H1 (cell line): ENCODE data around the gene SLX4IP. TPM values are rescaled to one million over a fixed set of nuclear protein-coding genes. Genes with fewer than 3 reads are reported as not detected.

ENCODE experiments used
- CTCF ChIA-PET: fragments of 300-600 bp; sonication (Branson Sonifier 250); formaldehyde crosslinking; loops from one replicate; lab custom pipeline; 2021; ENCODE audit not compliant: partially characterized antibody; lab: Charles Lee
- POLR2A ChIA-PET: fragments of 300-600 bp; sonication (Branson Sonifier 250); formaldehyde crosslinking; loops from one replicate; lab custom pipeline; 2021; ENCODE audit warnings: inconsistent platforms; ENCODE audit not compliant: partially characterized antibody; lab: Charles Lee
- DNase-seq, 2 experiments: peaks; one replicate each; pipeline versions ENCODE4 v3.0.0 to v3.0.0-alpha.2; 2010 to 2022; ENCODE audit warnings: low spot score in 2 of 2, low read depth in 1 of 2, mixed read lengths in 1 of 2
- FAIRE-seq: peaks from 2 replicates; lab custom pipeline; 2011; peaks lifted over from hg19 to GRCh38; lab: Jason Lieb, UNC
- H2AFZ ChIP-seq: 2 replicates; pipeline ENCODE4 v1.8.1; 2012; ENCODE audit warnings: low read length, inconsistent platforms
- H2AK5ac ChIP-seq: 2 replicates; pipeline ENCODE4 v1.6.1; 2013; ENCODE audit warnings: low read depth, low read length
- H2BK120ac ChIP-seq: replicated peaks from 2 replicates; pipeline ENCODE3; 2013; ENCODE audit warnings: low read depth, low read length, inconsistent platforms
- H2BK12ac ChIP-seq: 2 replicates; pipeline ENCODE4 v1.6.1; 2013; ENCODE audit warnings: low read depth, low read length
- H2BK15ac ChIP-seq: 2 replicates; pipeline ENCODE4 v1.6.1; 2013; ENCODE audit warnings: low read length
- H2BK20ac ChIP-seq: 2 replicates; pipeline ENCODE4 v1.6.1; 2013; ENCODE audit warnings: low read length
- H2BK5ac ChIP-seq: 2 replicates; pipeline ENCODE4 v1.6.1; 2013; ENCODE audit warnings: low read depth, low read length
- H3K14ac ChIP-seq: 2 replicates; pipeline ENCODE4 v1.6.1; 2013; ENCODE audit warnings: inconsistent platforms; ENCODE audit not compliant: insufficient read length
- H3K18ac ChIP-seq: 2 replicates; pipeline ENCODE4 v1.6.1; 2013; ENCODE audit warnings: low read length; ENCODE audit errors: extremely low read depth
- H3K23ac ChIP-seq: 2 replicates; pipeline ENCODE4 v1.6.1; 2013; ENCODE audit warnings: inconsistent platforms; ENCODE audit not compliant: insufficient read length
- H3K23me2 ChIP-seq: 2 replicates; pipeline ENCODE4 v1.6.1; 2013; ENCODE audit warnings: low read depth, low read length
- H3K27ac ChIP-seq: 2 replicates; pipeline ENCODE4 v1.6.1; 2011; ENCODE audit warnings: low read depth, low read length, inconsistent platforms
- H3K27me3 ChIP-seq, 4 experiments: replicated peaks in 1 of 4; 1 replicate in 1 of 4; 2 replicates in 3 of 4; pipeline versions ENCODE4 v1.6.1 to v1.8.1; 2011 to 2013; ENCODE audit warnings: low read length in 3 of 4, mild to moderate bottlenecking in 3 of 4, inconsistent platforms in 2 of 4, mixed read lengths in 2 of 4, moderate library complexity in 1 of 4; ENCODE audit not compliant: control insufficient read depth in 3 of 4, insufficient read depth in 3 of 4; ENCODE audit errors: extremely low read depth in 1 of 4
- H3K36me3 ChIP-seq, 4 experiments: 2 replicates each; pipeline versions ENCODE4 v1.6.1 to v1.8.1; 2011 to 2013; ENCODE audit warnings: mild to moderate bottlenecking in 4 of 4, low read length in 3 of 4, moderate library complexity in 2 of 4, control low read depth in 1 of 4, inconsistent platforms in 1 of 4; ENCODE audit not compliant: insufficient read depth in 4 of 4, control insufficient read depth in 2 of 4
- H3K4ac ChIP-seq: replicated peaks from 2 replicates; pipeline ENCODE3; 2013; ENCODE audit warnings: low read length, low read depth, mixed read lengths, inconsistent platforms; ENCODE audit not compliant: insufficient read length
- H3K4me1 ChIP-seq, 4 experiments: replicated peaks in 1 of 4; 1 replicate in 1 of 4; 2 replicates in 3 of 4; pipeline versions ENCODE4 v1.6.1 to v1.8.1; 2011 to 2013; ENCODE audit warnings: low read length in 3 of 4, inconsistent platforms in 2 of 4, mixed read lengths in 1 of 4; ENCODE audit not compliant: insufficient read depth in 4 of 4, control insufficient read depth in 3 of 4
- H3K4me2 ChIP-seq, 2 experiments: 2 replicates each; pipeline versions ENCODE4 v1.6.1 to v1.8.1; 2011 to 2013; ENCODE audit warnings: low read depth in 2 of 2, low read length in 2 of 2, control low read depth in 1 of 2, inconsistent platforms in 1 of 2, mild to moderate bottlenecking in 1 of 2; ENCODE audit not compliant: insufficient read depth in 1 of 2
- H3K4me3 ChIP-seq, 4 experiments: fragments of 200-600, 300-600 bp in 1 of 4; sonication (generic), shearing (Covaris generic), sonication (Bioruptor Twin) in 1 of 4; 2 replicates each; pipeline versions ENCODE4 v1.5.1 to v1.8.1; 2011 to 2016; ENCODE audit warnings: low read length in 4 of 4, low read depth in 3 of 4, control low read depth in 2 of 4, inconsistent platforms in 2 of 4, mild to moderate bottlenecking in 2 of 4, mixed read lengths in 1 of 4, moderate library complexity in 1 of 4; ENCODE audit not compliant: insufficient read depth in 2 of 4; ENCODE audit errors: extremely low read depth in 1 of 4
- H3K56ac ChIP-seq: replicated peaks from 2 replicates; pipeline ENCODE3; 2013; ENCODE audit warnings: low read depth, mild to moderate bottlenecking, mixed read lengths, low read length, inconsistent platforms; ENCODE audit not compliant: insufficient read length
- H3K79me1 ChIP-seq: 2 replicates; pipeline ENCODE4 v1.6.1; 2013; ENCODE audit warnings: low read depth, low read length, control low read depth
- H3K79me2 ChIP-seq, 2 experiments: 2 replicates each; pipeline versions ENCODE4 v1.6.1 to v1.8.1; 2012 to 2013; ENCODE audit warnings: low read length in 2 of 2, mild to moderate bottlenecking in 2 of 2, inconsistent platforms in 1 of 2; ENCODE audit not compliant: insufficient read depth in 2 of 2, control insufficient read depth in 1 of 2
- H3K9ac ChIP-seq, 4 experiments: replicated peaks in 1 of 4; 1 replicate in 1 of 4; 2 replicates in 3 of 4; pipeline versions ENCODE4 v1.6.1 to v1.8.1; 2011 to 2013; ENCODE audit warnings: low read depth in 3 of 4, low read length in 3 of 4, control low read depth in 2 of 4, mild to moderate bottlenecking in 2 of 4, moderate library complexity in 2 of 4, inconsistent platforms in 1 of 4; ENCODE audit errors: extremely low read depth in 1 of 4
- H3K9me3 ChIP-seq, 2 experiments: 2 replicates each; pipeline versions ENCODE4 v1.6.1 to v1.8.1; 2012 to 2013; ENCODE audit warnings: mild to moderate bottlenecking in 2 of 2, moderate library complexity in 2 of 2, control low read depth in 1 of 2, inconsistent platforms in 1 of 2, low read depth in 1 of 2, low read length in 1 of 2, mixed read lengths in 1 of 2; ENCODE audit not compliant: insufficient read depth in 2 of 2
- H4K20me1 ChIP-seq, 2 experiments: replicated peaks in 1 of 2; 2 replicates each; pipeline versions ENCODE3 to v1.8.1; 2011 to 2013; ENCODE audit warnings: inconsistent platforms in 2 of 2, low read length in 2 of 2, mild to moderate bottlenecking in 1 of 2; ENCODE audit not compliant: insufficient read depth in 2 of 2, control insufficient read depth in 1 of 2
- H4K5ac ChIP-seq: 2 replicates; pipeline ENCODE4 v1.6.1; 2013; ENCODE audit warnings: low read length, low read depth, mixed read lengths, inconsistent platforms; ENCODE audit not compliant: insufficient read length
- H4K8ac ChIP-seq: 2 replicates; pipeline ENCODE4 v1.8.0; 2013; ENCODE audit warnings: mild to moderate bottlenecking, moderate library complexity, low read length, inconsistent platforms; ENCODE audit not compliant: insufficient read depth; ENCODE audit errors: extremely low read depth
- H4K91ac ChIP-seq: replicated peaks from 2 replicates; pipeline ENCODE3; 2013; ENCODE audit warnings: low read length, mixed read lengths, inconsistent platforms; ENCODE audit not compliant: insufficient read length
- BRCA1 ChIP-seq: IDR thresholded peaks from 2 replicates; pipeline ENCODE4 v1.6.1; 2012; ENCODE audit warnings: low read depth, low read length, improper control_type of control experiment
- CHD1 ChIP-seq: IDR thresholded peaks from 2 replicates; pipeline ENCODE4 v1.6.1; 2012; ENCODE audit warnings: low read depth, low read length, improper control_type of control experiment
- CTBP2 ChIP-seq: IDR thresholded peaks from 2 replicates; pipeline ENCODE4 v1.7.0; 2011; ENCODE audit warnings: borderline replicate concordance, mild to moderate bottlenecking, moderate library complexity, mixed read lengths, low read length; ENCODE audit not compliant: insufficient read depth, insufficient read length
- EZH2 ChIP-seq: fragments of 200-600 bp; sonication (generic); IDR thresholded peaks from 2 replicates; pipeline ENCODE4 v1.7.1; 2012; ENCODE audit warnings: low read depth, mild to moderate bottlenecking, moderate library complexity, low read length, inconsistent platforms; ENCODE audit not compliant: severe bottlenecking
- HDAC2 ChIP-seq, 2 experiments: fragments of 300-600 bp in 1 of 2; sonication (generic) in 1 of 2; IDR thresholded peaks; 2 replicates each; pipeline ENCODE4 v1.6.1; 2011 to 2012; ENCODE audit warnings: low read depth in 2 of 2, low read length in 2 of 2, mild to moderate bottlenecking in 2 of 2, moderate library complexity in 2 of 2, borderline replicate concordance in 1 of 2, inconsistent platforms in 1 of 2
- JUND ChIP-seq: IDR thresholded peaks from 2 replicates; pipeline ENCODE4 v1.6.1; 2011; ENCODE audit warnings: mild to moderate bottlenecking, improper control_type of control experiment, low read length
- RBBP5 ChIP-seq: IDR thresholded peaks from 2 replicates; pipeline ENCODE4 v1.7.1; 2012; ENCODE audit warnings: low read depth, mild to moderate bottlenecking, inconsistent platforms, low read length, moderate library complexity, borderline replicate concordance
- RXRA ChIP-seq: IDR thresholded peaks from 2 replicates; pipeline ENCODE4 v1.6.1; 2011; ENCODE audit warnings: low read depth, mild to moderate bottlenecking, low read length, moderate library complexity; ENCODE audit not compliant: insufficient read depth
- SRF ChIP-seq: IDR thresholded peaks from 2 replicates; pipeline ENCODE4 v1.6.1; 2011; ENCODE audit warnings: mild to moderate bottlenecking, low read depth, low read length, moderate library complexity
- SUZ12 ChIP-seq: fragments of 200-600 bp; sonication (generic); IDR thresholded peaks from 2 replicates; pipeline ENCODE4 v1.6.1; 2012; ENCODE audit warnings: mild to moderate bottlenecking, inconsistent platforms, low read length, moderate library complexity, mixed read lengths
- TBP ChIP-seq: IDR thresholded peaks from 2 replicates; pipeline ENCODE4 v1.6.1; 2011; ENCODE audit warnings: low read depth, low read length, improper control_type of control experiment
- YY1 ChIP-seq: IDR thresholded peaks from 2 replicates; pipeline ENCODE4 v1.6.1; 2011; ENCODE audit warnings: low read depth, mild to moderate bottlenecking, low read length
- WGBS, 2 experiments: shearing (Covaris generic) in 1 of 2; methylation state at CpG; one replicate each; pipeline versions ENCODE4 v1.1.6 to v1.1.7; 2013 to 2015; ENCODE audit warnings: low lambda C conversion rate in 2 of 2, mixed read lengths in 2 of 2, inconsistent platforms in 1 of 2, low coverage in 1 of 2, missing lambda C conversion rate in 1 of 2; ENCODE audit not compliant: insufficient replicate concordance in 2 of 2, insufficient coverage in 1 of 2, insufficient read length in 1 of 2; ENCODE audit errors: extremely low coverage in 1 of 2, missing lambda C conversion rate in 1 of 2; 5-methylcytosine and 5-hydroxymethylcytosine counted together
- polyA plus RNA-seq, 7 experiments: library from polyadenylated mRNA; depleted of rRNA in 3 of 7; stranded (reverse) in 5 of 7; unstranded in 2 of 7; fragments of >200 nt in 5 of 7; fragments of 200-250 nt in 2 of 7; gene quantifications; 1 replicate in 5 of 7; 2 replicates in 1 of 7; 4 replicates in 1 of 7; pipeline versions ENCODE4 v1.2.1 to v1.2.3, GENCODE V29; 2011 to 2013; ENCODE audit warnings: missing spikeins in 2 of 7, mixed read lengths in 2 of 7
- total RNA-seq: library from RNA; stranded (reverse); fragmentation: NEBNext Ultra II Directional; extraction: Animal tissue kit (Norgen Biotek cat#: 25700); gene quantifications from 2 replicates; pipeline ENCODE4 v1.2.1, GENCODE V29; 2021
- TF ChIP-seq, protein P1 (sequence below): IDR thresholded peaks from 2 replicates; pipeline ENCODE4 v1.6.1; 2011; ENCODE audit warnings: low read length, improper control_type of control experiment

The SLX4IP gene
- total and polyA plus RNA-seq, 2 of the 8 experiments (the other 6 are each of a cell fraction or from before 2014, with no cell fraction given) = 2.4 to 8.7 TPM

DNA sequence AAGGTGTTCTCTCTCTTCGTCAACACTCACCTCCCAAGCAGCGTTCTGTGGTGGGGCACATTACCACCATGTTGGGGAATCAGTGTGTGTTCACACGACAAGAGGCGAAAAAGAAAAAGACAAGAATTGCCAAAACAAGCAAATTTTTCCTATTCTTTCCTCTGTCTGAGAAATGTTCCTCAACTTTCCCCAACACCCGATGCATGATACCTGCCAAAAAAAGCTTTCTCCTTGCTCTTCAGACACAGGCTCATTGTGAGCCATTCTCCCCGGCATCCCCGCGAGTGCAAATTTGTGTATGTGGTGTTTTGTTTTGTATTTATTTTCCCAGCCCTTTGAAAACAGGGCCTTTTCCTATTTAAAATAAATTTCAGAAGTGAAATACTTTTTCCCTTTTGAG, 137.7 kb downstream of the SLX4IP start:
- H3K23ac ChIP-seq = no peak overlapping the region
- no peak overlapping the region for H2BK5ac ChIP-seq
- H2AK5ac ChIP-seq = no peak overlapping the region
- no peaks in the 10 kb centered on the region for H3K27me3 ChIP-seq
- no peak overlapping the region for H2BK120ac ChIP-seq
- FAIRE-seq (no peak), DNase-seq (no peak)
- H2BK12ac ChIP-seq = no peak overlapping the region
- no peaks in the 10 kb centered on the region for H3K9me3 ChIP-seq
- no peak overlapping the region for H3K27ac ChIP-seq
- no peak overlapping the region for H3K56ac ChIP-seq
- H3K4me2 ChIP-seq = no peak overlapping the region
- no peaks in the 10 kb centered on the region for H3K79me2 ChIP-seq
- peak overlapping the region in 1 of 4 experiments; percentile 8; a peak in 1 of 7 replicates for H3K9ac ChIP-seq
- H3K23me2 ChIP-seq = no peaks in the 10 kb centered on the region
- H2AFZ ChIP-seq = no peak overlapping the region
- ChIA-PET CTCF (interaction anchor here (0.9 to 1.2 kb wide), 3 partner anchors 14 to 632 kb away, joined by 3 read pairs; no protein-coding TSS in a partner anchor), POLR2A (no interaction called here)
- no peaks in the 10 kb centered on the region for H4K20me1 ChIP-seq
- H3K14ac ChIP-seq = no peak overlapping the region
- no peak overlapping the region for H4K8ac ChIP-seq
- H4K5ac ChIP-seq = no peak overlapping the region
- H3K36me3 ChIP-seq = peaks cover 0 to 2% (median 0%) of the 10 kb centered on the region in 4 experiments; a peak in 2 of 8 replicates
- WGBS, 2 experiments = 95% methylated on average over 8 of the region's 8 CpGs; no CpG with 5 or more reads in 1 of the 2 experiments
- no peak overlapping the region for H2BK20ac ChIP-seq
- no peaks in the 10 kb centered on the region; a peak in 2 of 7 replicates for H3K4me1 ChIP-seq
- no peaks in the 10 kb centered on the region for H3K79me1 ChIP-seq
- no peak overlapping the region for H3K4ac ChIP-seq
- H3K18ac ChIP-seq = no peak overlapping the region
- H4K91ac ChIP-seq = no peak overlapping the region
- no peak overlapping the region for H3K4me3 ChIP-seq
- H2BK15ac ChIP-seq = no peak overlapping the region
- TF ChIP-seq RXRA (no peak), CTBP2 (no peak), CHD1 (no peak), SUZ12 (no peak), RBBP5 (no peak), BRCA1 (no peak), JUND (no peak), EZH2 (no peak), HDAC2 (IDR thresholded peaks at IDR 0.05; ENCODE audit: borderline replicate concordance in 1 of 2, low read depth in 2 of 2, low read length in 2 of 2) (no peak), YY1 (no peak), SRF (no peak), TBP (no peak)
- TF ChIP-seq, protein P1, sequence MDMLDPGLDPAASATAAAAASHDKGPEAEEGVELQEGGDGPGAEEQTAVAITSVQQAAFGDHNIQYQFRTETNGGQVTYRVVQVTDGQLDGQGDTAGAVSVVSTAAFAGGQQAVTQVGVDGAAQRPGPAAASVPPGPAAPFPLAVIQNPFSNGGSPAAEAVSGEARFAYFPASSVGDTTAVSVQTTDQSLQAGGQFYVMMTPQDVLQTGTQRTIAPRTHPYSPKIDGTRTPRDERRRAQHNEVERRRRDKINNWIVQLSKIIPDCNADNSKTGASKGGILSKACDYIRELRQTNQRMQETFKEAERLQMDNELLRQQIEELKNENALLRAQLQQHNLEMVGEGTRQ = no peak
